Measurements from ENCODE around the gene ZNF580. TPM values are rescaled to one million over a fixed set of nuclear protein-coding genes. Genes with fewer than 3 reads are reported as not detected.

ZNF580 gene
- total and polyA plus RNA-seq, 2 of the 8 experiments (the other 6 are each of a cell fraction or from before 2014, with no cell fraction given): 12.0 to 24.6 TPM

DNA sequence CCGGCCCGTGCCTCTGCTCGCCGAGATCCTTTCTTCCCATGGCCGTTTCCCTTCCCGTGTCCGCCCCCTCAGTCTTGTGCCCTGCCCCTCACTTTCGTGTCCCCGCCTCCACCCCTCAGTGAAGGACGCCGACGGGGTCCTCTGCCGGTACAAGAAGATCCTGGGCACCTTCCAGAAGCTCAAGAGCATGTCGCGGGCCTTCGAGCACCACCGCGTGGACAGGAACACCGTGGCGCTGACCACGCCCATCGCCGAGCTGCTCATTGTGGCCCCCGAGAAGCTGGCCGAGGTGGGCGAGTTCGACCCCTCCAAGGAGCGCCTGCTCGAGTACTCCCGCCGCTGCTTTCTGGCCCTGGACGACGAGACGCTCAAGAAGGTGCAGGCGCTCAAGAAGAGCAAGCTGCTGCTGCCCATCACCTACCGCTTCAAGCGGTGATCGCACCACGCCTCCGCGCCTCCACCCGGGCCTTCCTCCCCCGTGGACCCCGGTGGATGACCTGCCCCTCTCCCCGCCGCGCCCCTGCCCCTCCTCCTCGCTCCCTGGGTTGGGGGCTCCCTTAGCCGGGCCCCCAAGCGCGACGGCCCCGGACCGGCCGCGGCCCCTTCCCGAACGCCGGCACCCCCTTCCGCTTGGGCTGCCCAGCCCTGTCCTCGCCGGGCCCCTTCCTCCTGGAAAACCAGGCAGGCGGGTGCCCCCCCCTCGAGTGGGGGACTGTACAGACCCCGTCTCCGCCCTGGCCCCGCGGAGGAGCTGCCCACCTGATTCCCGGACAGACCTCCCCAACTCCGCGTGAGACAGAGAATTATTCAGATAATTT is 11.7 kb downstream of the ZNF580 start (continued):
- TF ChIP-seq RFX5 (IDR thresholded peaks at IDR 0.05; ENCODE audit: borderline replicate concordance, low read depth, low read length): no peak
- TF ChIP-seq YY1 (IDR thresholded peaks at IDR 0.05; ENCODE audit: low read depth, low read length): no peak

All from H1 (cell line).